Measurements from ENCODE around the gene PAX7.

GRCh38 chr1:18631496-18632217, 1.0 kb downstream of the PAX7 start:
- TF ChIP-seq EZH2 (IDR thresholded peaks at IDR 0.05; ENCODE audit: borderline replicate concordance, insufficient read depth, low read length, poor library complexity, severe bottlenecking) (no peak), EP300 (conservative IDR thresholded peaks at IDR 0.05; ENCODE audit: poor library complexity, severe bottlenecking) (no peak), REST (IDR thresholded peaks at IDR 0.05; ENCODE audit: borderline replicate concordance) (no peak), CTCF (IDR thresholded peaks at IDR 0.05; ENCODE audit: poor library complexity, severe bottlenecking) (no peak), MXI1 (conservative IDR thresholded peaks at IDR 0.05; ENCODE audit: poor library complexity, severe bottlenecking) (no peak)
